Choroid plexus epithelial cell (primary cell): ENCODE data around the gene GTPBP2.
"Not testable (repeated sequence)": the region's sequence is repeated elsewhere in the genome, so short reads cannot be mapped to it uniquely, and the experiment has no call there.

Experiments
- DNase-seq: peaks from one replicate; pipeline ENCODE4 v3.0.0-alpha.2; 2010; ENCODE audit warnings: low read depth
- H3K4me3 ChIP-seq: 2 replicates; pipeline ENCODE4 v1.5.1; 2011; ENCODE audit warnings: low read depth, mild to moderate bottlenecking, control low read depth, low read length, moderate library complexity
- TF ChIP-seq, protein P1 (sequence below): conservative IDR thresholded peaks from 2 replicates; pipeline ENCODE4 v1.5.1; 2011; ENCODE audit warnings: low read depth, mild to moderate bottlenecking, control low read depth, inconsistent platforms, low read length, moderate library complexity

Gene GTPBP2

GRCh38 chr6:43667245-43668150 is 38.4 kb upstream of the GTPBP2 start:
- no peak overlapping the region for H3K4me3 ChIP-seq
- TF ChIP-seq, protein P1, sequence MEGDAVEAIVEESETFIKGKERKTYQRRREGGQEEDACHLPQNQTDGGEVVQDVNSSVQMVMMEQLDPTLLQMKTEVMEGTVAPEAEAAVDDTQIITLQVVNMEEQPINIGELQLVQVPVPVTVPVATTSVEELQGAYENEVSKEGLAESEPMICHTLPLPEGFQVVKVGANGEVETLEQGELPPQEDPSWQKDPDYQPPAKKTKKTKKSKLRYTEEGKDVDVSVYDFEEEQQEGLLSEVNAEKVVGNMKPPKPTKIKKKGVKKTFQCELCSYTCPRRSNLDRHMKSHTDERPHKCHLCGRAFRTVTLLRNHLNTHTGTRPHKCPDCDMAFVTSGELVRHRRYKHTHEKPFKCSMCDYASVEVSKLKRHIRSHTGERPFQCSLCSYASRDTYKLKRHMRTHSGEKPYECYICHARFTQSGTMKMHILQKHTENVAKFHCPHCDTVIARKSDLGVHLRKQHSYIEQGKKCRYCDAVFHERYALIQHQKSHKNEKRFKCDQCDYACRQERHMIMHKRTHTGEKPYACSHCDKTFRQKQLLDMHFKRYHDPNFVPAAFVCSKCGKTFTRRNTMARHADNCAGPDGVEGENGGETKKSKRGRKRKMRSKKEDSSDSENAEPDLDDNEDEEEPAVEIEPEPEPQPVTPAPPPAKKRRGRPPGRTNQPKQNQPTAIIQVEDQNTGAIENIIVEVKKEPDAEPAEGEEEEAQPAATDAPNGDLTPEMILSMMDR: peak; percentile 95
- peak; percentile 78 for DNase-seq

DNA sequence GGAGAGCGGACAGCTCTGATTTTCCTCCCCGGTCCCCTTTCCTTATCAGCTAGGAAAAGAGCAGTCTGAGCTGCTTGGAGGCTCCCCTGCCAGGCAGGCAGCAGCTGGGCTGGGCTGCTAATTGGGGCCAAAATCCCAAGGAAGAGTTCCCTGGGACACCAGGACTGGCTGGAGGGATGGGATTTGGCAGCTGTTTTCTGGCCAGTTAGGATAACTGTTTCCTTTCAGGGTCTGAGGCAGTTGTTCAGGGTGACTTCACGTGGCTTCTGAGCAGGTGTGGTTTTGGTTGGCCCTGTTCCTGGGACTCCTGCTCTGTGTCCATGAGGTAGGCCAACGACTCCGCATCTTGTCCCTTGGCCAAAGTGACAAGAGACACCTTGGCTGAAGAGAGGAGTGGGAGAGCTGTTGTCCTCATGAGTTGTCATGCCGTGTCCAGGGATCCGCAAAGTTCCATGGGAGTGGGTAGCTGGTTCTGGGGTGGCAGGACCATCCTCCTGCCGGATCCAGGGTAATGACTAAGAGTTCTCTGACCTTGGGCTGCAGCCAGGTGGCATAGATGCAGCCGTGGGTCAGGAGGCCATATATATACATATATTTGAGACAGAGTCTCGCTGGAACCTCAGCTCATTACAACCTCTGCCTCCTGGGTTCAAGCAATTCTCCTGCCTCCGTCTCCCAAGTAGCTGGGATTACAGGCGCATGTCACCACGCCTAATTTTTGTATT is 37.3 kb upstream of the GTPBP2 start:
- H3K4me3 ChIP-seq: no peak overlapping the region
- DNase-seq: no peak
- TF ChIP-seq, protein P1: no peak

GRCh38 chr6:43665376-43665775 is 36.3 kb upstream of the GTPBP2 start:
- TF ChIP-seq, protein P1: no peak
- DNase-seq: no peak
- H3K4me3 ChIP-seq: no peak overlapping the region

DNA sequence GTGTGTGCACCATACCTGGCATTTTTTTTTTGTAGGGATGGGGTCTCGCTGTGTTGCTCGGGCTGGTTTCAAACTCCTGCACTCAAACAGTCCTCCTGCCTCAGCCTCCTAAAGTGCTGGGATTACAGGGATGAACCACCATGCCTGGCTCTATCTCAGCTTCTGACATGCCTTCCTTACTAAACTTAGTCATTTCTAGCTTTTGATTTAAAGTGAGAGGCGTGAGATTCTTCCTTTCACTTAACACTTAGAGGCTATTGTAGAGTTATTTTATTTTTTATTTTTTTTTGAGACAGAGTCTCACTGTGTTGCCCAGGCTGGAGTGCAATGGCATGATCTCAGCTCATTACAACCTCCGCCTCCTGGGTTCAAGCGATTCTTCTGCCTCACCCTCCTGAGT is 33.9 kb upstream of the GTPBP2 start:
- DNase-seq: not testable (repeated sequence)

GRCh38 chr6:43658161-43658560 is 29.1 kb upstream of the GTPBP2 start:
- H3K4me3 ChIP-seq: no peak overlapping the region
- TF ChIP-seq, protein P1: no peak
- DNase-seq: peak; percentile 20

More for the DNA sequence above, 33.9 kb upstream of the GTPBP2 start:
- H3K4me3 ChIP-seq: not testable (repeated sequence)

DNA sequence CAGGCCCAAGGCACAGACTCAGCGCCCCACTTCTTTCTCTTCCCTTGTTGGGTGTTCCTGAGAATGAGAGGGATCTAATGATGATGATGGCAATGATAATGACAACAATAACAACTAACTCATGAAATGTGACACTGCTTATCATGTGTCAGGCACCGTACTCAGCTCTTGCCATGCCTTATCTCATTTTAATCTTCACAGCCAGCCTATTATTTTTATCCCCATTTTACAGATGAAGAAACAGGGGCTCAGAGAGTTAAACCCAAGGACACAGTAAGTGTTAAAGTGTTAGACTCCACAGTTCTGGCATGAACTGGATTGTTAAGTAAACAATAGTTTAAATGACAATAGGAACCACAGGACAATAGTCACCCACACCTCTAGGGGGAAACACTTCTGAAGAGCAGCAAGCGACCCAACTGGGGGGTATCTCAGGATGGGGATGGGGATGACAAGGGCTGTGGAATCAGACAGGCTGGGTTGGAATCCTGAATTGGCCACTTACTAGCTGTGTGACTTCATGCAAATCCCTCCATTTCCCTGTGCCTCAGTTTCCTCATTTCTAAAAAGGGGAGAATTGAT is 28.2 kb upstream of the GTPBP2 start:
- DNase-seq: no peak
- TF ChIP-seq, protein P1: no peak
- H3K4me3 ChIP-seq: no peak overlapping the region

GRCh38 chr6:43652822-43653221 is 23.8 kb upstream of the GTPBP2 start:
- not testable (repeated sequence) for H3K4me3 ChIP-seq, DNase-seq
